HFFc6 (cell line): Measurements from ENCODE around the gene PJA2. TPM values are rescaled to one million over a fixed set of nuclear protein-coding genes. Genes with fewer than 3 reads are reported as not detected.

Source experiments
- DNase-seq: peaks from one replicate; pipeline ENCODE4 v3.0.0-alpha.2; 2018
- H3K27ac Mint-ChIP-seq: 2 replicates; pipeline ENCODE4 v1.8.0; 2020; ENCODE audit warnings: mild to moderate bottlenecking, mixed read lengths
- H3K27me3 Mint-ChIP-seq: 2 replicates; pipeline ENCODE4 v1.8.0; 2021; ENCODE audit warnings: mild to moderate bottlenecking, moderate library complexity, mixed read lengths; ENCODE audit not compliant: insufficient read depth
- H3K36me3 Mint-ChIP-seq: 2 replicates; pipeline ENCODE4 v1.8.0; 2021; ENCODE audit warnings: low read depth, mixed read lengths
- H3K4me1 Mint-ChIP-seq: 2 replicates; pipeline ENCODE4 v1.8.0; 2020; ENCODE audit warnings: low read depth, mixed read lengths
- H3K4me3 Mint-ChIP-seq: 2 replicates; pipeline ENCODE4 v1.8.0; 2020; ENCODE audit warnings: mild to moderate bottlenecking, moderate library complexity, mixed read lengths
- H3K9me3 Mint-ChIP-seq: 2 replicates; pipeline ENCODE4 v1.8.0; 2020; ENCODE audit warnings: mild to moderate bottlenecking, mixed read lengths
- total RNA-seq, 6 experiments: library from RNA; stranded (reverse); fragmentation: NEBNext Ultra II Directional; extraction: Animal tissue kit (Norgen Biotek cat#: 25700); gene quantifications; 2 replicates in 1 of 6; 3 replicates in 5 of 6; pipeline ENCODE4 v1.2.3, GENCODE V29; 2021
- TF ChIP-seq, protein P1 (sequence below): fragments of 200-600 bp; sonication (generic); IDR thresholded peaks from 2 replicates; pipeline ENCODE4 v1.5.0; 2021; ENCODE audit warnings: antibody characterized with exemption, mild to moderate bottlenecking

PJA2 gene
- total RNA-seq, 6 experiments from 2014 or later, result 68.5 to 78.7 (median 76.1) TPM

DNA sequence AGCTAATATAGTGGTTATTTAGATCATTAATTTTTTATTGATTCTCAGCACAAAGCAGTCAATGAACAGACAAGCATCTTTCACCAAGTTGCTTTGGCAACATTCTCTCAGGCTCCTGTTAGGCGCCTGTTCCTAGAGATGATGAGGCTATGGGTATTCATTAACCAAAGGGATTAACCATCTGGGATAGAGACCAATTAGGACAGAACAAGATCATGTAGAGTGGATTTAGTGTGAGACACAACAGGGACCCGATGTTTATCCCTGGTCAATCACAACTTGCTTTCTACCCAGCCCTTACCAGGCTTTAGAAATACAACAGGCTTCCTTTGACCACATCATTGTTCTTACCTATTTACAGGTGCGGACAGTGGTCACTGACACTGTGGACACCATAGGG lies 82.2 kb downstream of the PJA2 start:
- DNase-seq, result no peak
- H3K27me3 Mint-ChIP-seq, result no peaks in the 10 kb centered on the region; the same call in none of the 2 replicates
- no peaks in the 10 kb centered on the region for H3K36me3 Mint-ChIP-seq
- H3K9me3 Mint-ChIP-seq, result no peaks in the 10 kb centered on the region
- H3K27ac Mint-ChIP-seq, result no peak overlapping the region
- TF ChIP-seq, protein P1, sequence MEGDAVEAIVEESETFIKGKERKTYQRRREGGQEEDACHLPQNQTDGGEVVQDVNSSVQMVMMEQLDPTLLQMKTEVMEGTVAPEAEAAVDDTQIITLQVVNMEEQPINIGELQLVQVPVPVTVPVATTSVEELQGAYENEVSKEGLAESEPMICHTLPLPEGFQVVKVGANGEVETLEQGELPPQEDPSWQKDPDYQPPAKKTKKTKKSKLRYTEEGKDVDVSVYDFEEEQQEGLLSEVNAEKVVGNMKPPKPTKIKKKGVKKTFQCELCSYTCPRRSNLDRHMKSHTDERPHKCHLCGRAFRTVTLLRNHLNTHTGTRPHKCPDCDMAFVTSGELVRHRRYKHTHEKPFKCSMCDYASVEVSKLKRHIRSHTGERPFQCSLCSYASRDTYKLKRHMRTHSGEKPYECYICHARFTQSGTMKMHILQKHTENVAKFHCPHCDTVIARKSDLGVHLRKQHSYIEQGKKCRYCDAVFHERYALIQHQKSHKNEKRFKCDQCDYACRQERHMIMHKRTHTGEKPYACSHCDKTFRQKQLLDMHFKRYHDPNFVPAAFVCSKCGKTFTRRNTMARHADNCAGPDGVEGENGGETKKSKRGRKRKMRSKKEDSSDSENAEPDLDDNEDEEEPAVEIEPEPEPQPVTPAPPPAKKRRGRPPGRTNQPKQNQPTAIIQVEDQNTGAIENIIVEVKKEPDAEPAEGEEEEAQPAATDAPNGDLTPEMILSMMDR, result no peak
- peaks cover 36% of the 10 kb centered on the region for H3K4me1 Mint-ChIP-seq
- no peak overlapping the region for H3K4me3 Mint-ChIP-seq

DNA sequence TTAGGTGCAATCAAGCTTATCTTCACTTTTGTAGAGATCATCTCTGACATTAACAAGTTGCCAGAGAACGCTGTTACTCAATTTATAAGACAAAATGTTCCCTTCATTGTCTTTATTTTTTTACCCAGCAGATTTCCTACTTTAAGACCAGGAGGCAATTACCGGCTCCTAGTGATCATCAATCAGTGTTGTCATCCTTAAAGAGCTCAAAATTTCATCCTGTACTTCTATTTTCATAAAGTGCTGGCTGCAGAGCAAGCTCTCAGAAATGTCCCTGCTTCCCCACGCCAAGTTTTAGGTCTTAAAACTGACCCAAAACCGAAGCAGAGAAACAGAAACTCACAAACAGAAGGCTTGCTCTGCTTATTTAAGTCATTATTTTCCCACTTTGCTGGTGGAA lies 82.9 kb downstream of the PJA2 start:
- H3K27me3 Mint-ChIP-seq, result no peaks in the 10 kb centered on the region; the same call in none of the 2 replicates
- no peaks in the 10 kb centered on the region for H3K36me3 Mint-ChIP-seq
- H3K4me3 Mint-ChIP-seq, result no peak overlapping the region
- no peak for DNase-seq
- H3K27ac Mint-ChIP-seq, result no peak overlapping the region
- peaks cover 36% of the 10 kb centered on the region for H3K4me1 Mint-ChIP-seq
- H3K9me3 Mint-ChIP-seq, result no peaks in the 10 kb centered on the region
- TF ChIP-seq, protein P1, result no peak

DNA sequence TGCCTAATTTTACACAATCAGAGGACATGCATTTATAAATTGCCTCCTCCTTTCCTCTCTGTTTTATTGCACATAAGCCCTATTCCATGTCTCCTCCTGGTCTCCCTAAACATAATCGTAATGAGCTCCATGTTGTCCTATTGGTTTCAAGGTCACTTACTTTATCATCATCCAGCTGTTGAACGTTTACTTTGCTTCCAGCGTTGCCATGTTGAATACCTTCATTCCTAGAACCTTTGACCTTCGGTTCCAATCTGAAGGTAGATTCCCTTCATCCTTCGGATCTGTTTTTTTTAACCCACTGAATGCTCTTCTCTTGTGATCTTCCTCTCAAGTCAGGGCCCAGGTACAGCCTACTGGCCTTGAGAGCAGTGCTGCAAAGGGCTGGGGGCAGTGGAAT lies 84.3 kb downstream of the PJA2 start:
- Mint-ChIP-seq H3K9me3 (no peaks in the 10 kb centered on the region), H3K27ac (no peak overlapping the region), H3K4me1 (peaks cover 29% of the 10 kb centered on the region), H3K36me3 (no peaks in the 10 kb centered on the region), H3K4me3 (no peak overlapping the region), H3K27me3 (no peaks in the 10 kb centered on the region; the same call in none of the 2 replicates)
- TF ChIP-seq, protein P1, result no peak
- DNase-seq, result no peak

DNA sequence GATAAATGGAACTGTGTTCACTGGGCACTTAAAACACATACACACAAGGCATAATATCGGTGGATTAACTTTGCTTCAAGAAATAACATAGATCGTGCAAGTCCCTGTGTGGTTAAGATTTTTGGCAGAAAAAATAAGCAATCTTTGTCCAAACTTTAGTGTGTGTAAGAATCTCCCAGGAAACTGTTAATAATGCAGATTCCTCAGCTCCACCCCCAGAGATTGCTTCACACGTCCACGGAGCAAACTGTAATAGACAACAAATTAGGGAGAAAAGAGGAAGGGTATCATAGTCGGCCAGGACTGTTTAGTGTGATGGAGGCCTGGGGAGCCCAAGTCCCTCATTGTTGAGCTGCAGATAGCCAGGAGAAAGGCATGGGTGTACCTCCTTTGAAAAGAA lies 84.8 kb downstream of the PJA2 start:
- H3K4me1 Mint-ChIP-seq, result peaks cover 24% of the 10 kb centered on the region
- no peak for DNase-seq
- H3K36me3 Mint-ChIP-seq, result no peaks in the 10 kb centered on the region
- H3K9me3 Mint-ChIP-seq, result no peaks in the 10 kb centered on the region
- no peak overlapping the region for H3K4me3 Mint-ChIP-seq
- no peaks in the 10 kb centered on the region; the same call in none of the 2 replicates for H3K27me3 Mint-ChIP-seq
- TF ChIP-seq, protein P1, result no peak
- H3K27ac Mint-ChIP-seq, result no peak overlapping the region

DNA sequence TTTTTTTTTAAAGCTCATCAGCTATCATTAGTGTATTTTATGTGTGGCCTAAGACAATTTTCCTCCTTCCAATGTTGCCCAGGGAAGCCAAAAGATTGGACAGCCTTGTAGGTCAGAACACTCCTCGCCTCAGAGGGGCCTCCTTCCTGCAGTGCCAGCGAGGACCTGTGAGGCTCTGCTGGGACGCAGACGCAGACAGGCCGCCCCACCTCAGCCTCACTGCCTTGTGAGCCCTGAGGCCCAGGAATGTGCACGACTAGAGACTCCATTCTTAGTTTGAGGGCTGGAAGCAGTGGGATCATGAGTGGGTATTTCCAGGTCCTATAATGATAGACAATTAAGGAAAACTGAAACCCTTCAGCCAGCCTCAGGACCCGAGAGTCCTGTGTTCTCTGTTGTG lies 85.4 kb downstream of the PJA2 start:
- TF ChIP-seq, protein P1, result no peak
- H3K36me3 Mint-ChIP-seq, result no peaks in the 10 kb centered on the region
- no peak for DNase-seq
- no peak overlapping the region for H3K4me3 Mint-ChIP-seq
- H3K27ac Mint-ChIP-seq, result no peak overlapping the region
- H3K9me3 Mint-ChIP-seq, result no peaks in the 10 kb centered on the region
- H3K27me3 Mint-ChIP-seq, result no peaks in the 10 kb centered on the region; the same call in none of the 2 replicates
- peaks cover 18% of the 10 kb centered on the region for H3K4me1 Mint-ChIP-seq

DNA sequence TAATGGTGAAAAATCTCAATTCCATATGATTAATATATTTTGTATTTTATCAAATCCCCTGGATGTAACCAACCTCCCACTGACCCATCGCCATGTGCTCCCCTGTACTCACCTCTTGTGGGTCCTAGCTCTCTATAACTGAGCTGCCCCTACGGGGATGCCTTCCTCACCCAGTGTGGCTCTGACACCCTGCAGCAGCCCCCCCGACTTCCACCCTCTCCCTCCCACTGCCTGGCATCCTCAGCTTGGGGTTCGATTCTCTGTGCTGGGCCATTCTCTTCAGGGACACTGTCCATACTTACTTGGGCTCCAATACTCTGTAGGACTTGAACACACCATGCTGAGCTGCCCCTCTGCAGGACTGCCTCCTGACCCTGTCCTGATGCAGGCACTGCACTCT lies 87.1 kb downstream of the PJA2 start:
- peaks cover 2% of the 10 kb centered on the region for H3K27me3 Mint-ChIP-seq
- TF ChIP-seq, protein P1, result no peak
- DNase-seq, result no peak
- no peak overlapping the region for H3K4me3 Mint-ChIP-seq
- no peaks in the 10 kb centered on the region for H3K36me3 Mint-ChIP-seq
- H3K27ac Mint-ChIP-seq, result no peak overlapping the region
- H3K9me3 Mint-ChIP-seq, result no peaks in the 10 kb centered on the region
- peaks cover 6% of the 10 kb centered on the region; the same call in 1 of the 2 replicates for H3K4me1 Mint-ChIP-seq
